Skeletal muscle cell (primary cell): ENCODE data around the gene SP3.

Source experiments
- DNase-seq: peaks from one replicate; pipeline ENCODE4 v3.0.0-alpha.2; 2010; ENCODE audit warnings: low read depth
- H3K4me3 ChIP-seq: 2 replicates; pipeline ENCODE4 v1.5.1; 2011; ENCODE audit warnings: low read depth, mild to moderate bottlenecking, control low read depth, low read length, moderate library complexity

The SP3 gene

GRCh38 chr2:173953047-173953424 is 12.1 kb downstream of the SP3 start:
- DNase-seq: no peak
- H3K4me3 ChIP-seq: no peak overlapping the region

GRCh38 chr2:173952267-173953046 is 12.7 kb downstream of the SP3 start:
- DNase-seq: no peak
- no peak overlapping the region for H3K4me3 ChIP-seq

GRCh38 chr2:173948842-173949241 is 16.3 kb downstream of the SP3 start:
- no peak overlapping the region for H3K4me3 ChIP-seq
- DNase-seq: no peak

GRCh38 chr2:173948198-173948597 is 17.0 kb downstream of the SP3 start:
- no peak for DNase-seq
- H3K4me3 ChIP-seq: no peak overlapping the region

- H3K4me3 ChIP-seq: no peak overlapping the region
- no peak for DNase-seq
These were observed 18.0 kb downstream of the SP3 start for GRCh38 chr2:173947131-173947530.

- no peak for DNase-seq
- no peak overlapping the region for H3K4me3 ChIP-seq
These were observed 21.4 kb downstream of the SP3 start for GRCh38 chr2:173943738-173944137.

- no peak for DNase-seq
- H3K4me3 ChIP-seq: no peak overlapping the region
These were observed 22.2 kb downstream of the SP3 start for GRCh38 chr2:173942861-173943523.

GRCh38 chr2:173941567-173941966 is 23.6 kb downstream of the SP3 start:
- DNase-seq: no peak
- H3K4me3 ChIP-seq: no peak overlapping the region

- H3K4me3 ChIP-seq: no peak overlapping the region
These were observed 24.8 kb downstream of the SP3 start for GRCh38 chr2:173940208-173941020.

GRCh38 chr2:173938700-173939384 is 26.3 kb downstream of the SP3 start:
- no peak for DNase-seq
- no peak overlapping the region for H3K4me3 ChIP-seq

More at GRCh38 chr2:173940208-173941020, 24.8 kb downstream of the SP3 start:
- no peak for DNase-seq

GRCh38 chr2:173935305-173935704 is 29.9 kb downstream of the SP3 start:
- DNase-seq: no peak
- no peak overlapping the region for H3K4me3 ChIP-seq

- H3K4me3 ChIP-seq: no peak overlapping the region
- no peak for DNase-seq
These were observed 30.3 kb downstream of the SP3 start for GRCh38 chr2:173934895-173935294.

- H3K4me3 ChIP-seq: no peak overlapping the region
- DNase-seq: no peak
These were observed 33.4 kb downstream of the SP3 start for GRCh38 chr2:173931751-173932150.

GRCh38 chr2:173929441-173929840 is 35.7 kb downstream of the SP3 start:
- DNase-seq: no peak

GRCh38 chr2:173926875-173927274 is 38.3 kb downstream of the SP3 start:
- no peak overlapping the region for H3K4me3 ChIP-seq
- no peak for DNase-seq

More at GRCh38 chr2:173929441-173929840, 35.7 kb downstream of the SP3 start:
- H3K4me3 ChIP-seq: no peak overlapping the region

GRCh38 chr2:173924285-173924684 is 40.9 kb downstream of the SP3 start:
- no peak overlapping the region for H3K4me3 ChIP-seq
- DNase-seq: no peak

GRCh38 chr2:173922760-173923159 is 42.4 kb downstream of the SP3 start:
- no peak for DNase-seq
- H3K4me3 ChIP-seq: no peak overlapping the region

- no peak for DNase-seq
- H3K4me3 ChIP-seq: no peak overlapping the region
These were observed 43.1 kb downstream of the SP3 start for GRCh38 chr2:173922068-173922467.

- H3K4me3 ChIP-seq: no peak overlapping the region
- no peak for DNase-seq
These were observed 50.9 kb downstream of the SP3 start for GRCh38 chr2:173914055-173914927.
